HepG2 (cell line): ENCODE measurements around the gene SMYD2. TPM values are rescaled to one million over a fixed set of nuclear protein-coding genes. Genes with fewer than 3 reads are reported as not detected.
A peak's percentile ranks its signal among the peaks of the same experiment; 100 is the strongest.

Experiments used
- ATAC-seq: fragments of 200-7000 bp; cut with Tn5 transposase; 3 replicates; pipeline ENCODE4 v1.9.1; 2020; ENCODE audit warnings: mild to moderate bottlenecking, moderate library complexity
- BruUV-seq: library from RNA; stranded (reverse); fragments of 400-500 nt; replicated peaks from 2 replicates; lab custom pipeline; 2021; lab: Mats Ljungman, UMichigan
- CTCF ChIA-PET: fragments of 300-600 bp; formaldehyde crosslinking; extraction: SDS; loops from one replicate; lab custom pipeline; 2021; ENCODE audit warnings: low total read pairs, inconsistent platforms, low intra/inter-chr PET ratio; lab: Yijun Ruan, JAX
- POLR2A ChIA-PET: fragments of 350-600 bp; sonication (Branson Sonifier 250); formaldehyde crosslinking; loops from one replicate; lab custom pipeline; 2020; ENCODE audit warnings: antibody characterized with exemption, inconsistent platforms; lab: Yijun Ruan, JAX
- DNase-seq: peaks from one replicate; pipeline ENCODE4 v3.0.0-alpha.2; 2015; ENCODE audit warnings: low spot score
- FAIRE-seq: peaks from 3 replicates; lab custom pipeline; 2011; peaks lifted over from hg19 to GRCh38; lab: Jason Lieb, UNC
- H2AFZ ChIP-seq: one replicate; pipeline ENCODE4 v1.6.1; 2011; ENCODE audit warnings: low read length, inconsistent platforms
- H3K27ac ChIP-seq: fragments of 300-600 bp; 3 replicates; pipeline ENCODE4 v1.8.0; 2011; ENCODE audit warnings: mixed run types, mild to moderate bottlenecking, mixed read lengths, low read length, inconsistent platforms; ENCODE audit not compliant: insufficient read depth; ENCODE audit errors: extremely low read length
- H3K27me3 ChIP-seq, 2 experiments: fragments of 200-600 bp in 1 of 2; 2 replicates in 1 of 2; 3 replicates in 1 of 2; pipeline versions ENCODE4 v1.6.0 to v1.8.0; 2011; ENCODE audit warnings: low read length in 2 of 2, mild to moderate bottlenecking in 2 of 2, moderate library complexity in 2 of 2, inconsistent platforms in 1 of 2; ENCODE audit not compliant: insufficient read depth in 2 of 2, control insufficient read depth in 1 of 2
- H3K36me3 ChIP-seq, 2 experiments: fragments of 200-600 bp in 1 of 2; replicated peaks in 1 of 2; 2 replicates in 1 of 2; 3 replicates in 1 of 2; pipeline versions ENCODE4 v1.5.1 to v1.8.0; 2011; ENCODE audit warnings: low read length in 2 of 2, inconsistent platforms in 1 of 2; ENCODE audit not compliant: insufficient read depth in 2 of 2, control insufficient read depth in 1 of 2
- H3K4me1 ChIP-seq: 2 replicates; pipeline ENCODE4 v1.5.1; 2012; ENCODE audit warnings: low read length, inconsistent platforms; ENCODE audit not compliant: insufficient read depth
- H3K4me2 ChIP-seq: 2 replicates; pipeline ENCODE4 v1.6.0; 2011; ENCODE audit warnings: low read depth, low read length, inconsistent platforms
- H3K4me3 ChIP-seq, 3 experiments: fragments of 200-600 bp in 1 of 3; sonication (generic), shearing (Covaris generic) in 1 of 3; replicated peaks in 1 of 3; 2 replicates each; pipeline ENCODE4 v1.5.1; 2011 to 2016; ENCODE audit warnings: low read length in 3 of 3, inconsistent platforms in 2 of 3, low read depth in 2 of 3, mild to moderate bottlenecking in 2 of 3, control low read depth in 1 of 3, mixed read lengths in 1 of 3; ENCODE audit not compliant: insufficient read depth in 1 of 3
- H3K79me2 ChIP-seq: one replicate; pipeline ENCODE4 v1.6.1; 2011; ENCODE audit warnings: low read length, inconsistent platforms; ENCODE audit not compliant: insufficient read depth
- H3K9ac ChIP-seq: 2 replicates; pipeline ENCODE4 v1.6.0; 2011; ENCODE audit warnings: mild to moderate bottlenecking, low read depth, low read length, inconsistent platforms; ENCODE audit not compliant: insufficient read depth
- H3K9me3 ChIP-seq: 2 replicates; pipeline ENCODE4 v1.5.1; 2012; ENCODE audit warnings: mild to moderate bottlenecking, low read length
- H4K20me1 ChIP-seq: 2 replicates; pipeline ENCODE4 v1.6.0; 2011; ENCODE audit warnings: inconsistent platforms, mild to moderate bottlenecking, low read length, moderate library complexity; ENCODE audit not compliant: insufficient read depth
- ATF7 ChIP-seq, 2 experiments: fragments of 450-650 bp in 1 of 2; sonication (generic) in 1 of 2; formaldehyde crosslinking in 1 of 2; IDR thresholded peaks; 2 replicates each; pipeline versions ENCODE4 v1.4.0 to v1.6.1; 2016 to 2020; ENCODE audit warnings: antibody characterized with exemption in 1 of 2, mild to moderate bottlenecking in 1 of 2, missing genetic modification reagents in 1 of 2
- CREB1 ChIP-seq, 2 experiments: fragments of 450-650 bp in 1 of 2; IDR thresholded peaks; 2 replicates each; pipeline ENCODE4 v1.6.1; 2016 to 2017; ENCODE audit warnings: control low read depth in 1 of 2, mild to moderate bottlenecking in 1 of 2, missing compliant biosample characterization in 1 of 2, missing genetic modification characterization in 1 of 2
- FOXA3 ChIP-seq: IDR thresholded peaks from 2 replicates; pipeline ENCODE4 v1.6.1; 2016; ENCODE audit warnings: missing genetic modification reagents, missing compliant biosample characterization
- HOXA7 ChIP-seq: sonication (generic); formaldehyde crosslinking; IDR thresholded peaks from 2 replicates; pipeline ENCODE4 v1.8.1; 2022; ENCODE audit warnings: mild to moderate bottlenecking, missing genetic modification reagents, moderate library complexity
- HOXD1 ChIP-seq: sonication (generic); formaldehyde crosslinking; IDR thresholded peaks from 2 replicates; pipeline ENCODE4 v1.5.0; 2020; ENCODE audit warnings: missing genetic modification reagents
- KLF6 ChIP-seq: IDR thresholded peaks from 2 replicates; pipeline ENCODE4 v1.8.0; 2016; ENCODE audit warnings: missing biosample characterization, missing genetic modification reagents
- MAFF ChIP-seq: IDR thresholded peaks from 2 replicates; pipeline ENCODE4 v1.6.1; 2011; ENCODE audit warnings: low read depth, low read length, improper control_type of control experiment
- MAFK ChIP-seq, 2 experiments: IDR thresholded peaks in 1 of 2; conservative IDR thresholded peaks in 1 of 2; 2 replicates each; pipeline ENCODE4 v1.6.1; 2011; ENCODE audit warnings: improper control_type of control experiment in 2 of 2, low read length in 2 of 2
- NPAS2 ChIP-seq: sonication (generic); formaldehyde crosslinking; IDR thresholded peaks from 2 replicates; pipeline ENCODE4 v1.8.0; 2022; ENCODE audit warnings: mild to moderate bottlenecking, missing genetic modification reagents, borderline replicate concordance
- RFXANK ChIP-seq: IDR thresholded peaks from 2 replicates; pipeline ENCODE4 v1.6.1; 2016
- ZNF101 ChIP-seq: sonication (generic); formaldehyde crosslinking; IDR thresholded peaks from 2 replicates; pipeline ENCODE4 v1.4.0; 2020; ENCODE audit warnings: mild to moderate bottlenecking, low read depth, missing genetic modification reagents, borderline replicate concordance
- ZNF839 ChIP-seq: sonication (generic); formaldehyde crosslinking; IDR thresholded peaks from 2 replicates; pipeline ENCODE4 v1.4.0; 2020; ENCODE audit warnings: missing genetic modification reagents, mild to moderate bottlenecking, borderline replicate concordance
- WGBS: methylation state at CpG from one replicate; pipeline ENCODE4 v1.1.6; 2017; ENCODE audit warnings: low lambda C conversion rate; 5-methylcytosine and 5-hydroxymethylcytosine counted together
- in situ Hi-C: cut with HindIII; loops from 2 replicates; pipeline ENCODE4 v1.10.0; 2017; ENCODE audit warnings: low pct_unique_long_range_greater_than_20kb; ENCODE audit not compliant: extremely low pct_ligation_motif_present
- intact Hi-C: fragments of 100-400 bp; cut with micrococcal nuclease; formaldehyde crosslinking; loops from one replicate; pipeline ENCODE4 v1.10.0; 2022; ENCODE audit not compliant: unreplicated experiment
- polyA plus RNA-seq, 8 experiments: library from polyadenylated mRNA; depleted of rRNA in 3 of 8; stranded (reverse) in 7 of 8; unstranded in 1 of 8; fragments of >200 nt; fragmentation: Illumina TruSeq in 4 of 8; extraction: Trizol in 4 of 8; gene quantifications; 2 replicates each; pipeline versions ENCODE4 v1.2.1 to v1.2.3, GENCODE V29; 2011 to 2016; ENCODE audit warnings: low read depth in 4 of 8, missing spikeins in 1 of 8, mixed read lengths in 1 of 8; ENCODE audit not compliant: insufficient read depth in 1 of 8
- total RNA-seq, 5 experiments: library from RNA; depleted of rRNA; stranded (reverse); fragments of >200 nt; fragmentation: Illumina TruSeq; extraction: Trizol; gene quantifications; 2 replicates each; pipeline ENCODE4 v1.2.3, GENCODE V29; 2016; ENCODE audit warnings: low read depth in 1 of 5
- TF ChIP-seq, protein P1 (sequence below): IDR thresholded peaks from 2 replicates; pipeline ENCODE4 v1.6.1; 2016; ENCODE audit warnings: low read depth, borderline replicate concordance
- TF ChIP-seq, protein P2 (sequence below): sonication (generic); formaldehyde crosslinking; IDR thresholded peaks from 2 replicates; pipeline ENCODE4 v1.9.0; 2021; ENCODE audit warnings: missing genetic modification reagents, borderline replicate concordance
- TF ChIP-seq, protein P3 (sequence below): sonication (generic); formaldehyde crosslinking; IDR thresholded peaks from 2 replicates; pipeline ENCODE4 v1.5.0; 2020; ENCODE audit warnings: missing genetic modification reagents, mild to moderate bottlenecking, borderline replicate concordance

The SMYD2 gene
- total and polyA plus RNA-seq, 2 of the 13 experiments (the other 11 are each of a cell fraction or from before 2014, with no cell fraction given) = 72.7 to 139 TPM

DNA sequence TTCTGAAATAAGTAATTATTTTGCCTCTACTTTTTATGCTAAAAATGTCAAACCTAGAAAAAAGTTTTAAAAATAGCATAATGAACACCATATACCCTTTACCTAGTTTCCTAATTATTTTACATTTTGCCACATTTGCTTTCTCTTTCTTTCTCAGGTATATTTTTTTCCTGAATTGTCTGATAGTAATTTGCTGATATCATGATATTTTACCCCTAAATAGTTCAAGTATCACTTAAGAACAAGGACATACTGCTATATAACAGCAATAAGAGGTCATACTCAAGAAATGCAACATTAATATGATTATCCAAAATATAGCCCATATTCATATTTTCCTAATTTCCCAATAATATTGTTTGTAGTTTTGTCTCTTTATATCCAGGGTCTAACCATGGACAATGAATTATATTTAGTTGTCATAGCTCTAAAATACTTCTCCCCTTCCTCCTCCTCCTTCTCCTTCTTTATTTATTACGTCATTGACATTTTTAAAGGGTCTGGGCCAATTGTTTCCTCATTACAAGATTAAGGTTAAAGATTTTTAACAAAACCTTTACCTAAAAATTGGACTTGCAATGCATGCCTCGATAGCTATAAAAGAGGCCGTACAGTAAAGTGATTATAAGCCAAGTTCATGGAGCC, 20.3 kb upstream of the SMYD2 start:
- Histone ChIP-seq H2AFZ (no peak overlapping the region), H3K9ac (no peak overlapping the region), H4K20me1 (no peaks in the 10 kb centered on the region), H3K27ac (no peak overlapping the region), H3K79me2 (no peaks in the 10 kb centered on the region), H3K4me1 (peaks cover 18% of the 10 kb centered on the region; the same call in 1 of the 2 replicates), H3K4me2 (no peak overlapping the region), H3K36me3 (no peaks in the 10 kb centered on the region), H3K27me3 (peaks cover 0 to 14% of the 10 kb centered on the region in 2 experiments; a peak in 2 of 5 replicates), H3K9me3 (no peaks in the 10 kb centered on the region), H3K4me3 (no peak overlapping the region)
- ChIA-PET CTCF (interaction anchor here (0.6 to 3.8 kb wide), 3 partner anchors 12 to 70 kb away, joined by 3 to 82 read pairs (median 3); no protein-coding TSS in a partner anchor), POLR2A (interaction anchor here (1.3 kb wide), 1 partner anchor 20 kb away, joined by 5 read pairs; the partner anchor contains the start of gene SMYD2)
- 23% methylated on average over 3 of the region's 3 CpGs for WGBS
- FAIRE-seq (no peak), ATAC-seq (no peak), DNase-seq (no peak)
- in situ Hi-C loops (loop anchor here (5.0 kb wide), 1 partner anchor 72 kb away; no protein-coding TSS in a partner anchor), intact Hi-C loops (loop anchor here (1.0 to 5.0 kb wide), 3 partner anchors 46 to 327 kb away; no protein-coding TSS in a partner anchor)
- TF ChIP-seq CREB1 (IDR thresholded peaks at IDR 0.05) (peak; percentile 41), CREB1 (CRISPR knock-in tag; IDR thresholded peaks at IDR 0.05) (no peak), MAFF (peak; percentile 40; the same call in 1 of the 2 replicates), ZNF101 (no peak), MAFK (conservative IDR thresholded peaks at IDR 0.05 in 1 of 2, IDR thresholded peaks at IDR 0.05 in 1 of 2; ENCODE audit: low read length in 2 of 2) (peak; percentile 32 to 65; a peak in 3 of 4 replicates), RFXANK (CRISPR knock-in tag) (no peak), HOXA7 (CRISPR knock-in tag) (no peak), FOXA3 (CRISPR knock-in tag) (no peak), NPAS2 (no peak), KLF6 (CRISPR knock-in tag) (no peak), ZNF839 (CRISPR knock-in tag) (no peak), HOXD1 (CRISPR knock-in tag) (no peak), ATF7 (IDR thresholded peaks at IDR 0.05) (peak; percentile 91), ATF7 (CRISPR knock-in tag; IDR thresholded peaks at IDR 0.05) (no peak)
- TF ChIP-seq, protein P1, sequence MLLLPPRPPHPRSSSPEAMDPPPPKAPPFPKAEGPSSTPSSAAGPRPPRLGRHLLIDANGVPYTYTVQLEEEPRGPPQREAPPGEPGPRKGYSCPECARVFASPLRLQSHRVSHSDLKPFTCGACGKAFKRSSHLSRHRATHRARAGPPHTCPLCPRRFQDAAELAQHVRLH (CRISPR knock-in tag) = no peak
- TF ChIP-seq, protein P2, sequence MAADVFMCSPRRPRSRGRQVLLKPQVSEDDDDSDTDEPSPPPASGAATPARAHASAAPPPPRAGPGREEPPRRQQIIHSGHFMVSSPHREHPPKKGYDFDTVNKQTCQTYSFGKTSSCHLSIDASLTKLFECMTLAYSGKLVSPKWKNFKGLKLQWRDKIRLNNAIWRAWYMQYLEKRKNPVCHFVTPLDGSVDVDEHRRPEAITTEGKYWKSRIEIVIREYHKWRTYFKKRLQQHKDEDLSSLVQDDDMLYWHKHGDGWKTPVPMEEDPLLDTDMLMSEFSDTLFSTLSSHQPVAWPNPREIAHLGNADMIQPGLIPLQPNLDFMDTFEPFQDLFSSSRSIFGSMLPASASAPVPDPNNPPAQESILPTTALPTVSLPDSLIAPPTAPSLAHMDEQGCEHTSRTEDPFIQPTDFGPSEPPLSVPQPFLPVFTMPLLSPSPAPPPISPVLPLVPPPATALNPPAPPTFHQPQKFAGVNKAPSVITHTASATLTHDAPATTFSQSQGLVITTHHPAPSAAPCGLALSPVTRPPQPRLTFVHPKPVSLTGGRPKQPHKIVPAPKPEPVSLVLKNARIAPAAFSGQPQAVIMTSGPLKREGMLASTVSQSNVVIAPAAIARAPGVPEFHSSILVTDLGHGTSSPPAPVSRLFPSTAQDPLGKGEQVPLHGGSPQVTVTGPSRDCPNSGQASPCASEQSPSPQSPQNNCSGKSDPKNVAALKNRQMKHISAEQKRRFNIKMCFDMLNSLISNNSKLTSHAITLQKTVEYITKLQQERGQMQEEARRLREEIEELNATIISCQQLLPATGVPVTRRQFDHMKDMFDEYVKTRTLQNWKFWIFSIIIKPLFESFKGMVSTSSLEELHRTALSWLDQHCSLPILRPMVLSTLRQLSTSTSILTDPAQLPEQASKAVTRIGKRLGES (CRISPR knock-in tag) = no peak
- TF ChIP-seq, protein P3, sequence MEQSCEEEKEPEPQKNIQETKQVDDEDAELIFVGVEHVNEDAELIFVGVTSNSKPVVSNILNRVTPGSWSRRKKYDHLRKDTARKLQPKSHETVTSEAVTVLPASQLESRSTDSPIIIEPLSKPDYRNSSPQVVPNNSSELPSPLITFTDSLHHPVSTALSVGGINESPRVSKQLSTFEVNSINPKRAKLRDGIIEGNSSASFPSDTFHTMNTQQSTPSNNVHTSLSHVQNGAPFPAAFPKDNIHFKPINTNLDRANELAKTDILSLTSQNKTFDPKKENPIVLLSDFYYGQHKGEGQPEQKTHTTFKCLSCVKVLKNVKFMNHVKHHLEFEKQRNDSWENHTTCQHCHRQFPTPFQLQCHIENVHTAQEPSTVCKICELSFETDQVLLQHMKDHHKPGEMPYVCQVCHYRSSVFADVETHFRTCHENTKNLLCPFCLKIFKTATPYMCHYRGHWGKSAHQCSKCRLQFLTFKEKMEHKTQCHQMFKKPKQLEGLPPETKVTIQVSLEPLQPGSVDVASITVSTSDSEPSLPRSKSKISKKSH (CRISPR knock-in tag) = no peak
- BruUV-seq = no TSS peak
